Liver (tissue), 9 donors: ENCODE results near the gene PCSK6. TPM values are rescaled to one million over a fixed set of nuclear protein-coding genes. Genes with fewer than 3 reads are reported as not detected.

Source experiments
- DNase-seq: peaks from one replicate; pipeline ENCODE4 v3.0.0-alpha.2; 2017; ENCODE audit warnings: low spot score
- H3K27ac ChIP-seq, 2 donors: one replicate each; pipeline ENCODE4 v1.7.0; 2013; ENCODE audit warnings: inconsistent platforms in 2 of 2, low read length in 2 of 2, control low read depth in 1 of 2, low read depth in 1 of 2, mild to moderate bottlenecking in 1 of 2
- H3K27me3 ChIP-seq, 4 donors: one replicate each; pipeline versions ENCODE4 v1.6.1 to v1.7.0; 2013; ENCODE audit warnings: low read length in 3 of 4, inconsistent platforms in 1 of 4, mild to moderate bottlenecking in 1 of 4, moderate library complexity in 1 of 4; ENCODE audit not compliant: control insufficient read depth in 4 of 4, insufficient read depth in 4 of 4
- H3K36me3 ChIP-seq, 4 donors: one replicate each; pipeline versions ENCODE4 v1.6.1 to v1.7.0; 2013; ENCODE audit warnings: low read length in 3 of 4, mild to moderate bottlenecking in 3 of 4, low read depth in 1 of 4, moderate library complexity in 1 of 4; ENCODE audit not compliant: control insufficient read depth in 4 of 4, insufficient read depth in 3 of 4
- H3K4me1 ChIP-seq, 4 donors: one replicate each; pipeline versions ENCODE4 v1.6.1 to v1.7.0; 2013; ENCODE audit warnings: low read length in 3 of 4, mild to moderate bottlenecking in 3 of 4, moderate library complexity in 1 of 4; ENCODE audit not compliant: control insufficient read depth in 4 of 4, insufficient read depth in 4 of 4
- H3K4me3 ChIP-seq, 3 donors: one replicate each; pipeline versions ENCODE4 v1.6.1 to v1.7.0; 2013; ENCODE audit warnings: low read length in 3 of 3, control low read depth in 1 of 3, low read depth in 1 of 3, mild to moderate bottlenecking in 1 of 3
- H3K9ac ChIP-seq, 2 donors: one replicate each; pipeline ENCODE4 v1.7.0; 2013; ENCODE audit warnings: low read length in 2 of 2, mild to moderate bottlenecking in 2 of 2, moderate library complexity in 2 of 2, control low read depth in 1 of 2, low read depth in 1 of 2
- H3K9me3 ChIP-seq, 4 donors: one replicate each; pipeline versions ENCODE4 v1.6.1 to v1.7.0; 2013; ENCODE audit warnings: low read length in 3 of 4; ENCODE audit not compliant: control insufficient read depth in 4 of 4
- ATF3 ChIP-seq: IDR thresholded peaks from 2 replicates; pipeline ENCODE4 v1.6.1; 2016; ENCODE audit warnings: antibody characterized with exemption
- EGR1 ChIP-seq, 2 donors: IDR thresholded peaks; 2 replicates each; pipeline ENCODE4 v1.6.1; 2016 to 2018; ENCODE audit warnings: antibody characterized with exemption in 2 of 2, low read depth in 2 of 2
- HNF4G ChIP-seq: IDR thresholded peaks from 2 replicates; pipeline ENCODE4 v1.6.1; 2016; ENCODE audit warnings: antibody characterized with exemption
- JUND ChIP-seq, 2 donors: IDR thresholded peaks; 2 replicates each; pipeline ENCODE4 v1.6.1; 2016; ENCODE audit warnings: antibody characterized with exemption in 2 of 2
- RXRA ChIP-seq, 2 donors: IDR thresholded peaks; 2 replicates each; pipeline ENCODE4 v1.6.1; 2017 to 2018; ENCODE audit warnings: antibody characterized with exemption in 2 of 2, mild to moderate bottlenecking in 1 of 2
- SP1 ChIP-seq: IDR thresholded peaks from 2 replicates; pipeline ENCODE4 v1.6.1; 2018; ENCODE audit warnings: antibody characterized with exemption, mild to moderate bottlenecking
- TAF1 ChIP-seq: conservative IDR thresholded peaks from 2 replicates; pipeline ENCODE4 v1.6.1; 2016; ENCODE audit warnings: antibody characterized with exemption, mild to moderate bottlenecking
- YY1 ChIP-seq: IDR thresholded peaks from 2 replicates; pipeline ENCODE4 v1.6.1; 2016; ENCODE audit warnings: antibody characterized with exemption, mild to moderate bottlenecking
- WGBS: extraction: QIAGEN DNeasy Blood & Tissue Kit; methylation state at CpG from one replicate; pipeline ENCODE4 v1.1.7; 2013; 5-methylcytosine and 5-hydroxymethylcytosine counted together
- polyA plus RNA-seq, 2 donors: library from polyadenylated mRNA; stranded (reverse) in 1 of 2; unstranded in 1 of 2; fragments of 200-250 nt in 1 of 2; fragments of >200 nt in 1 of 2; fragmentation: Nextera tagmentation in 1 of 2; extraction: Ambion mirVana in 1 of 2; gene quantifications; one replicate each; pipeline versions ENCODE4 v1.2.1 to v1.2.3, GENCODE V29; 2013 to 2015
- total RNA-seq, 2 donors: library from RNA; depleted of rRNA; stranded (reverse); fragments of >200 nt; gene quantifications; one replicate each; pipeline ENCODE4 v1.2.3, GENCODE V29; 2014
- donor health status: healthy.
- donor health status: healthy.
- donor health status: healthy.
- donor health status: healthy.
- donor health status: healthy.

The PCSK6 gene
- total and polyA plus RNA-seq, 4 donors, result 94.8 to 398 (median 168) TPM

DNA sequence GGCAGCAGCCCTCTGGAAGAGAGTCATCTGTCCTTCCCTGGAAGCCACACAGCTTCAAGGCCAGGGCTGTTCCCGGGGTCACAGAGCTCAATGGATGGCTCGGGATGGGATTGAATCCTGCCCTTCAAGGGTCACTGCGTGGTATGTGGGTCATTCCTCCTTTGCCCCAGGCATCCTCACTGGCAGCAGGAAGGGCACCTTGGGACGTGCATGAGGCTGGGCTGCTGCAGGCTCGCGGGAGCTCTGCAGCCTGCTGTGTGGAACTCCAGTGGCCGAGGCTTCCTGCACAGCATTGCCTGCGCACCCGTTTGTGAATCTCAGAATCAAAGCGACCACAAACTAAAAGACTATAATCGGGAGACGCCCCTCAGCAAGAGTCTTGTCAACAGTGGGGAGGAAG is 60.7 kb downstream of the PCSK6 start:
- H3K4me3 ChIP-seq, result no peak overlapping the region
- no peak overlapping the region for H3K27ac ChIP-seq
- no peaks in the 10 kb centered on the region for H3K9me3 ChIP-seq
- H3K36me3 ChIP-seq, result peaks cover 17 to 79% (median 58%) of the 10 kb centered on the region in 4 donors
- H3K27me3 ChIP-seq, result no peaks in the 10 kb centered on the region
- no peak for DNase-seq
- H3K4me1 ChIP-seq, result no peaks in the 10 kb centered on the region
- no peak for TF ChIP-seq SP1
- no peak for TF ChIP-seq ATF3
- 86% methylated on average over 12 of the region's 12 CpGs for WGBS
- no peak overlapping the region for H3K9ac ChIP-seq

- H3K27me3 ChIP-seq, result no peaks in the 10 kb centered on the region
- no peak for TF ChIP-seq RXRA (IDR thresholded peaks at IDR 0.05)
- no peak for TF ChIP-seq JUND (IDR thresholded peaks at IDR 0.05)
- TF ChIP-seq HNF4G, result no peak
- TF ChIP-seq ATF3, result no peak
- TF ChIP-seq SP1, result no peak
- no peak for TF ChIP-seq TAF1
- DNase-seq, result no peak
- H3K9ac ChIP-seq, result no peak overlapping the region
- 91% methylated on average over 20 of the region's 20 CpGs for WGBS
- H3K4me3 ChIP-seq, result no peak overlapping the region
- no peak overlapping the region for H3K27ac ChIP-seq
- peaks cover 17 to 76% (median 58%) of the 10 kb centered on the region in 4 donors for H3K36me3 ChIP-seq
- no peaks in the 10 kb centered on the region for H3K9me3 ChIP-seq
- H3K4me1 ChIP-seq, result no peaks in the 10 kb centered on the region
Measured at GRCh38 chr15:101427606-101428487, 61.7 kb downstream of the PCSK6 start.

DNA sequence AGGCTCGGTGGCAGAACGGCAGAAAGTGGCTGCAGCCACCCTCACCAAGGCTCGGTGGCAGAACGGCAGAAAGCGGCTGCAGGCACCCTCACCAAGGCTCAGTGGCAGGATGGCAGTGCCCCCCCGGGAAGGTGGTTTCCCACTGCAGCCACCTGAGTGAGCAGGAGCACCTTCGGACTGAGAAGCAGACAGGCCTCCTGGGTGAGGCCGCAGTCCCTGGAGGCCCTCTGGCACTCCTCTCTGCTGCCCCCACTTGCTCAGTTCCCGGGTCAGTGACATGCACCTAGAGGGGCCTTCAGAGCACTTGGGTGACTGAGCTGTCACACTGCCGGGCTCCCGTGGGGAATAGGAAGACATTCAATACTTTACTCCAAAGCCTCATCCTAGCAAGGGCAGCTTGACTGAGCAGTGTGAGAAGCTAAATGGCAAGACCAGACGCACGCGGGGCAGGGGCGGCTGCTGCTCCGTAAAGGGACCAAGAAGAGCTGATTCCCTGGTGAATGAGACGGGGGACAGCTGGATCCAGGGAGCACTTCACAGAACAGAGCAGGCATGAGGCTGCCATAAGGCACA is 62.7 kb downstream of the PCSK6 start:
- WGBS, result 89% methylated on average over 17 of the region's 17 CpGs
- TF ChIP-seq YY1 (no peak), JUND (IDR thresholded peaks at IDR 0.05) (no peak)
- Histone ChIP-seq H3K4me3 (no peak overlapping the region), H3K4me1 (no peaks in the 10 kb centered on the region), H3K27ac (no peak overlapping the region), H3K9ac (no peak overlapping the region), H3K9me3 (no peaks in the 10 kb centered on the region), H3K36me3 (peaks cover 19 to 77% (median 59%) of the 10 kb centered on the region in 4 donors), H3K27me3 (no peaks in the 10 kb centered on the region)
- DNase-seq, result no peak

GRCh38 chr15:101425787-101426365 is 63.6 kb downstream of the PCSK6 start:
- Histone ChIP-seq H3K27me3 (no peaks in the 10 kb centered on the region), H3K36me3 (peaks cover 17 to 73% (median 53%) of the 10 kb centered on the region in 4 donors), H3K9ac (no peak overlapping the region), H3K27ac (no peak overlapping the region), H3K4me1 (no peaks in the 10 kb centered on the region), H3K9me3 (no peaks in the 10 kb centered on the region), H3K4me3 (no peak overlapping the region)
- 91% methylated on average over 9 of the region's 9 CpGs for WGBS
- TF ChIP-seq EGR1 (IDR thresholded peaks at IDR 0.05; ENCODE audit: low read depth in 2 of 2), result no peak
- TF ChIP-seq SP1, result no peak
- no peak for TF ChIP-seq JUND (IDR thresholded peaks at IDR 0.05)
- DNase-seq, result no peak
